Upper lobe of left lung (tissue), 6 donors: ENCODE data around the gene ITGA11. TPM values are rescaled to one million over a fixed set of nuclear protein-coding genes. Genes with fewer than 3 reads are reported as not detected.

Source experiments
- ATAC-seq, 2 donors: fragments of 200-7000 bp; cut with Tn5 transposase; one replicate each; pipeline ENCODE4 v1.9.1; 2022; ENCODE audit warnings: mild to moderate bottlenecking in 2 of 2, moderate library complexity in 2 of 2; ENCODE audit not compliant: low FRiP score in 2 of 2
- DNase-seq, 2 donors: peaks; one replicate each; pipeline ENCODE4 v3.0.0-alpha.2; 2019 to 2020
- H3K27ac ChIP-seq, 4 donors: fragments of 200-600 bp; sonication (generic); one replicate each; pipeline ENCODE4 v1.5.1; 2016 to 2019
- H3K27me3 ChIP-seq, 4 donors: fragments of 200-600 bp; sonication (generic); one replicate each; pipeline ENCODE4 v1.5.1; 2017 to 2019
- H3K36me3 ChIP-seq, 4 donors: fragments of 200-600 bp; sonication (generic); one replicate each; pipeline ENCODE4 v1.5.1; 2016 to 2019
- H3K4me1 ChIP-seq, 4 donors: fragments of 200-600 bp; sonication (generic); one replicate each; pipeline ENCODE4 v1.5.1; 2018 to 2019
- H3K4me3 ChIP-seq, 4 donors: fragments of 200-600 bp; sonication (generic); one replicate each; pipeline ENCODE4 v1.5.1; 2017 to 2019; ENCODE audit warnings: mild to moderate bottlenecking in 2 of 4, moderate library complexity in 1 of 4
- H3K9me3 ChIP-seq, 4 donors: fragments of 200-600 bp; sonication (generic); one replicate each; pipeline ENCODE4 v1.5.1; 2018 to 2019
- EP300 ChIP-seq, 4 donors: sonication (generic); formaldehyde crosslinking; IDR thresholded peaks; one replicate each; pipeline ENCODE4 v1.5.1; 2017; ENCODE audit warnings: antibody characterized with exemption in 4 of 4, control low read depth in 2 of 4
- POLR2A ChIP-seq, 4 donors: fragments of 450-650 bp; IDR thresholded peaks; one replicate each; pipeline ENCODE4 v1.5.1; 2016 to 2017; ENCODE audit warnings: antibody characterized with exemption in 4 of 4, mild to moderate bottlenecking in 2 of 4
- POLR2AphosphoS5 ChIP-seq, 2 donors: sonication (generic); formaldehyde crosslinking; IDR thresholded peaks; one replicate each; pipeline ENCODE4 v1.5.1; 2017; ENCODE audit warnings: antibody characterized with exemption in 2 of 2
- WGBS, 2 donors: methylation state at CpG; one replicate each; pipeline ENCODE4 v1.1.5; 2017 to 2018; 5-methylcytosine and 5-hydroxymethylcytosine counted together
- total RNA-seq, 6 donors: library from RNA; depleted of rRNA in 4 of 6; stranded (reverse); fragments of >200 nt in 4 of 6; gene quantifications; one replicate each; pipeline versions ENCODE4 v1.1.0 to v1.2.1, GENCODE V29; 2016 to 2021
- TF ChIP-seq, protein P1 (sequence below), 6 experiments: fragments of 450-650 bp in 4 of 6; fragments of 200-600 bp in 2 of 6; sonication (generic) in 2 of 6; IDR thresholded peaks; one replicate each; pipeline ENCODE4 v1.5.1; 2016 to 2019; ENCODE audit warnings: antibody characterized with exemption in 6 of 6
- donor health status: DM: no; HTN: no; CAD: no; lungs with moderate emphysema.
- donor health status: DM: no; HTN: yes; CAD: no; lungs with severe emphysema.

The ITGA11 gene
- total RNA-seq, 6 donors from 2014 or later: 0.49 to 6.9 (median 1.4) TPM

DNA sequence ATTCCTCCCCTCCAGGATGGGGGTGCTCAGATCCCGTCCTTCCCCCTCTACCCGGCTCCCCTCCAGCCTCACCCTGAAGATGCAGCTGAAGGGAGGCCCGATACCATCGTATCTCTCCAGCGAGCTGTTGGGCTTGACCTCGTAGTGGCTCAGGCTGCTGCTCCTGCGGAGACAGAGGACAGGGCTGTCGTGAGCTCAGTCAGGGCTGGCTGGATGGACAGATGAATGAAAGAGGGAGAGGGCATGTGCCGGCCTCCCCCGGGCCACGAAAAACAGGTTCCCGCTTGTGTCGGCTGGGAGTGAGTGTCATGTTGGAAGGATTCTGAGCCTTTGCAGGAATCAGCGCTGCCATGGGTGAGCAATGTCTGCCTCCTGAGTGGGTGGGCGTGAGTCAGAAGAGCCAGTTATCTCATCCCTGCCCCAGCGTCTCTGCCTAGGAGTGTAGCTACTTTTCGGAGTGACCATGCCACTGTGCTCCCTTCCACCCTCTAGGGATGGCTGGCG, 119.2 kb downstream of the ITGA11 start:
- peak in 1 of 2 donors; percentile 31 for ATAC-seq
- Histone ChIP-seq H3K27me3 (no peaks in the 10 kb centered on the region), H3K4me1 (peaks cover 0 to 2% (median 0%) of the 10 kb centered on the region in 4 donors), H3K9me3 (no peaks in the 10 kb centered on the region), H3K36me3 (no peaks in the 10 kb centered on the region), H3K27ac (no peak overlapping the region), H3K4me3 (no peak overlapping the region)
- TF ChIP-seq POLR2AphosphoS5 (IDR thresholded peaks at IDR 0.05): no peak
- no peak for TF ChIP-seq POLR2A (IDR thresholded peaks at IDR 0.05)
- TF ChIP-seq, protein P1, sequence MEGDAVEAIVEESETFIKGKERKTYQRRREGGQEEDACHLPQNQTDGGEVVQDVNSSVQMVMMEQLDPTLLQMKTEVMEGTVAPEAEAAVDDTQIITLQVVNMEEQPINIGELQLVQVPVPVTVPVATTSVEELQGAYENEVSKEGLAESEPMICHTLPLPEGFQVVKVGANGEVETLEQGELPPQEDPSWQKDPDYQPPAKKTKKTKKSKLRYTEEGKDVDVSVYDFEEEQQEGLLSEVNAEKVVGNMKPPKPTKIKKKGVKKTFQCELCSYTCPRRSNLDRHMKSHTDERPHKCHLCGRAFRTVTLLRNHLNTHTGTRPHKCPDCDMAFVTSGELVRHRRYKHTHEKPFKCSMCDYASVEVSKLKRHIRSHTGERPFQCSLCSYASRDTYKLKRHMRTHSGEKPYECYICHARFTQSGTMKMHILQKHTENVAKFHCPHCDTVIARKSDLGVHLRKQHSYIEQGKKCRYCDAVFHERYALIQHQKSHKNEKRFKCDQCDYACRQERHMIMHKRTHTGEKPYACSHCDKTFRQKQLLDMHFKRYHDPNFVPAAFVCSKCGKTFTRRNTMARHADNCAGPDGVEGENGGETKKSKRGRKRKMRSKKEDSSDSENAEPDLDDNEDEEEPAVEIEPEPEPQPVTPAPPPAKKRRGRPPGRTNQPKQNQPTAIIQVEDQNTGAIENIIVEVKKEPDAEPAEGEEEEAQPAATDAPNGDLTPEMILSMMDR (IDR thresholded peaks at IDR 0.05): no peak
- no peak for TF ChIP-seq EP300 (IDR thresholded peaks at IDR 0.05)
- 87 to 91% methylated on average over 18 of the region's 18 CpGs for WGBS, 2 donors
- DNase-seq: no peak

DNA sequence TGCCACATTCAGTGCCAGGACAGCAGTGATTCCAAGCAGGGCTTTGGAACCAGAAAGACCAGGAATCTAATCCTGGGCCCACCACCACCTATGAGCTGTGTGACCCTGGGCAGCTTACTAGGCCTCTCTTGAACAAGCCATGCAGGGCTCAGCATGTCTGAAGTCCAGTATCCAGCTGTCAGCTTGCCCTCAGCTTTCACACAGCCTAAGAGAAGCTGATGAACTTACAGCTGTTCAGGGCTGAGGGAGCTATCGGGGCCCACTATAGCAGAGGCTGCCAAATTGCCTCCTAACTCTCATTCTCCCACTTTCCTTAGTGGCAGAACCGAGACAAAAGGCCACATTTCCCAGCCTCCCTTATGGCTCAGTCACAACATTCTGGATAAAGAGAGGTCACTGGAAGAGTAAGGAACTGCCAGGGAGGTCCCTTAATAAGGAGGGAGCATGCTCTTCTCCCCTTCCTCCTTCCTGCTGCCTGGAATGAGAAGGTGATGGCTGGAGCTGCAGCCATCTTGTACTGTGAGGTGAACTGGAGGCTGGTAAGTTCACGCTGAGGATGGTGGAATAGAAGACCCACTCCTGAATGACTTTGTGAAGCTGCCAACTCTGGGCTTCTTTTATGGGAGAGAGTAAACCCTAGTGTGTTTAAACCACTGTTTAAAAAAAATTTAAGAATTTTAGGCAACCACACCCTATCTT, 120.0 kb downstream of the ITGA11 start:
- Histone ChIP-seq H3K4me1 (peaks cover 0 to 2% (median 0%) of the 10 kb centered on the region in 4 donors), H3K4me3 (no peak overlapping the region), H3K36me3 (no peaks in the 10 kb centered on the region), H3K9me3 (no peaks in the 10 kb centered on the region), H3K27me3 (no peaks in the 10 kb centered on the region), H3K27ac (no peak overlapping the region)
- WGBS, 2 donors: 85 to 89% methylated on average over 3 of the region's 3 CpGs
- ATAC-seq (no peak), DNase-seq (no peak)
- TF ChIP-seq POLR2A (IDR thresholded peaks at IDR 0.05) (no peak), EP300 (IDR thresholded peaks at IDR 0.05) (no peak), POLR2AphosphoS5 (IDR thresholded peaks at IDR 0.05) (no peak)
- TF ChIP-seq, protein P1 (IDR thresholded peaks at IDR 0.05): no peak

DNA sequence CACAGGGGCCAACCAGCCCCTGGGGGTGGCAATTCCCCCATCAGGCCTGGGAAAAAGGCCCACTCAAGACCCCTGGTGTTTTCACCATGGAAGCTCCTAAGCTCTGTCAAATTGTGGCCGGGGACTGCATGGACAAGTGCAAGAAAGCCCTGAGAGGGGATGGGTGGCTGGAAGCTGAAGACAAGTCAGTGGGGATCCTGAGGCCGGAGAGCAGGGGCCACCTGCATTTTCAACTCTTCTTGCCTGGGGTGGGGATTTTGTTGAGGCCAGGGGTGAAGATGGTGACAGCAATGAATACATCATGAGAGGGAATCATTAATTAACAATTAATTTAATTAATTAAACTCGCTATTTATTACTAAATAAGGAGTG, 120.5 kb downstream of the ITGA11 start:
- WGBS, 2 donors: 94 to 95% methylated on average over 3 of the region's 3 CpGs
- H3K4me3 ChIP-seq: no peak overlapping the region
- no peaks in the 10 kb centered on the region for H3K27me3 ChIP-seq
- H3K36me3 ChIP-seq: no peaks in the 10 kb centered on the region
- no peaks in the 10 kb centered on the region for H3K9me3 ChIP-seq
- H3K27ac ChIP-seq: no peak overlapping the region
- no peak for ATAC-seq
- H3K4me1 ChIP-seq: peaks cover 0 to 2% (median 2%) of the 10 kb centered on the region in 4 donors
- DNase-seq: no peak
- TF ChIP-seq, protein P1 (IDR thresholded peaks at IDR 0.05): no peak
- TF ChIP-seq POLR2AphosphoS5 (IDR thresholded peaks at IDR 0.05) (no peak), EP300 (IDR thresholded peaks at IDR 0.05) (no peak), POLR2A (IDR thresholded peaks at IDR 0.05) (no peak)

DNA sequence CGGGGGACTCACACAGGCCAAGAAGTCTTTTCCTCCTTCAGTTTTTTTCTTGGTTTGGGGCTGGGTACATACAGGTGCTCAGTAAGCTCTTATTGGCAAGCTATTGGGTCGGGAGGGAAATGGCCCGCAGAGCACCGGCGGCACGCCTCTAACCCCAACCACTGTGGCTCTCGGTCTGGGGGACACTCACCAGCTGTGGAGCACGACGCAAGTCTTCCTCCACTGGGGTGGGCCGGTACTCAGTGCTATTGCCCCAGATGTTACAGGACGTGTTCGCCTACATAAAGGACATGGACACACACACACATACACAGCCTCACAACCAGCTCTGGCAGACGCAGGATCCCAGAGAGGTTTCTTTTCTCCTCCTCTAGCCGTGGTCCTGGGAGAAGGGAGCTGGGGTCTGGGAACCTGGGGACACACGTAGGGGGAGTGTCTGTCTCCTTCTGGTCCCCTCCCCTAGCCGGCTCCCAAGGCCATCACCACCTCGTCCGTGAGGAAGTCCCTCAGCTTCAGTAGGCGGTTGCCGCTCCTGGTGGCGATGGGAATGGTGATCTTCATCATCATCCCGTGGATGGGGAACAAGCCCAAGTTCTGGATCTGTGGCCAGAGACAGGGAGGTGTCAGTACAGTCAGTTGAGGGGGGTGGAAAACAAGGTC, 121.0 kb downstream of the ITGA11 start:
- H3K36me3 ChIP-seq: no peaks in the 10 kb centered on the region
- no peaks in the 10 kb centered on the region for H3K27me3 ChIP-seq
- DNase-seq: no peak
- no peak overlapping the region for H3K4me3 ChIP-seq
- no peak overlapping the region for H3K27ac ChIP-seq
- TF ChIP-seq EP300 (IDR thresholded peaks at IDR 0.05) (no peak), POLR2A (IDR thresholded peaks at IDR 0.05) (no peak), POLR2AphosphoS5 (IDR thresholded peaks at IDR 0.05) (no peak)
- TF ChIP-seq, protein P1 (IDR thresholded peaks at IDR 0.05): no peak
- 92 to 93% methylated on average over 22 of the region's 22 CpGs for WGBS, 2 donors
- H3K4me1 ChIP-seq: peaks cover 0 to 6% (median 4%) of the 10 kb centered on the region in 4 donors
- ATAC-seq: no peak
- no peaks in the 10 kb centered on the region for H3K9me3 ChIP-seq
